ENCODE measurements around the gene XCR1.
"Not testable (repeated sequence)": the region's sequence is repeated elsewhere in the genome, so short reads cannot be mapped to it uniquely, and the experiment has no call there.

Gene XCR1, protein sequence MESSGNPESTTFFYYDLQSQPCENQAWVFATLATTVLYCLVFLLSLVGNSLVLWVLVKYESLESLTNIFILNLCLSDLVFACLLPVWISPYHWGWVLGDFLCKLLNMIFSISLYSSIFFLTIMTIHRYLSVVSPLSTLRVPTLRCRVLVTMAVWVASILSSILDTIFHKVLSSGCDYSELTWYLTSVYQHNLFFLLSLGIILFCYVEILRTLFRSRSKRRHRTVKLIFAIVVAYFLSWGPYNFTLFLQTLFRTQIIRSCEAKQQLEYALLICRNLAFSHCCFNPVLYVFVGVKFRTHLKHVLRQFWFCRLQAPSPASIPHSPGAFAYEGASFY

DNA sequence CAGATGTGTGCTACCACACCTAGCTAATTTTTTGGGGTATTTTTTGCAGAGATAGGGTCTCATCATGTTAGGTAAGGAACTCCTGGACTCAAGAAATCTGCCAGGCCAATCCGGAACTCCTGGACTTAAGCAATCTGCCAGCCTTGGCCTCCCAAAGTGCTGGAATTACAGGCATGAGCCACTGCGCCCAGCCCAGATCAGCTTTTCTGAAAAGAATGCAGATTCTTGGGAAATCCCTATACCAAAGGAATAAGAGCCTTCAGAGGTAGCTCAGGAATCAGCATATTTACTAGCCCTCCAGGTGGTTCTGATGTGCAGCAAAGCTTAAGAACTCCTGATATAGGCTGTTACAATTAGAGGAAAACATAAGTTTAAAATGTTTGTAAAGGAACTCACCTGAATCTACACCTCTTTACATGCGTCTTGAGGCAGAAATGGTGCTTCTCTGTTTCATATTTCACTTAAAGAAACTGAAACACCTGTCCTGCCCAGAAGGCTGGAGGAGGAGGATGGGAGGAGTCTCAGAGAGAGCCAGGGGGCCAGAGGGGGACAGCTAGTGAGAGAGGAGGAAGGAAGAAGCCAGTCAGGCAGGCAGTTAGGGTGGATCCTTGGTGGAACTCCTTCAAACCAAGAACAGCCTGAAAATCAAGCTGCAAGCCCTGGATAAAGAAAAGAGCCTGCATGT, at the start of gene XCR1:
TSS of gene XCR1 (minus strand) at position 463 of the 685 bp plus-strand sequence. CDS start 5,536 bp downstream, outside the sequence.
- no peak for DNase-seq

DNA sequence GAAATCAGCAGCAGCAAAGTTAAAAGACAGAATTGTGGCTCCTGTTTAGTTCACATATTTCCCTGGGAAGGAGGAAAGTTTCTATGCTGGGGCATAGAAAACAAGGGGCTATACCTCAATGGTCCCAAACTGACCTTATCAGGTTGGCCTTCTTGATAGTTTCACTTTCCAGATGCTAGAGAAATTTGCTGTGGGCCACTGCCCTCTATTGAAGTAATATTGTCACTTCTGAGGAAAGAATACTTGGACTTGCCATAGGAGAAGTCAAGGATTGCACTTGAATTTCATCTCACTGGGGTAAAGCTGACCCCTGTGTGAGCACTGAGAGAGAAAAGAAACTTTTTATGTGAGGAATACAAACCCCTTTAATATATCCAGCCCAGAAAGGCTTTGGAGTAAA, 49.3 kb upstream of the XCR1 start:
- no peak for DNase-seq

DNA sequence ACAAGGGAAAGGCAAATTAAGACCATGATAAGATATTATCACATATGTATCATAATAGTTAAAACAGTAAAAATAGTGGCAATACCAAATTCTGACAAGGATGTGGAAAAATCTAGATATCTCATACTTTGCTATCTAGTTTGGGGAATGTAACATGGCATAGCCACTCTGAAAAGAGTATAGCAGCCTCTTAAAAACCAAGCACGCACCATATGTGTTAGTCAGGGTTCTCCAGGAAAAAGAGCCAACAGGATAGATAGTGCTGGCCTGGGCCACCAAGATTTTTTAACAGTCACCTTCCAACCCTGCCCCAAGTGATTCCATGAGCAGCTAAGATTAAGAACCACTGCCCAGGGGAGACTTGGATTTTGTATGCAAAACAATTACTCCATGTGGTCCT, 48.5 kb upstream of the XCR1 start:
- DNase-seq: no peak

DNA sequence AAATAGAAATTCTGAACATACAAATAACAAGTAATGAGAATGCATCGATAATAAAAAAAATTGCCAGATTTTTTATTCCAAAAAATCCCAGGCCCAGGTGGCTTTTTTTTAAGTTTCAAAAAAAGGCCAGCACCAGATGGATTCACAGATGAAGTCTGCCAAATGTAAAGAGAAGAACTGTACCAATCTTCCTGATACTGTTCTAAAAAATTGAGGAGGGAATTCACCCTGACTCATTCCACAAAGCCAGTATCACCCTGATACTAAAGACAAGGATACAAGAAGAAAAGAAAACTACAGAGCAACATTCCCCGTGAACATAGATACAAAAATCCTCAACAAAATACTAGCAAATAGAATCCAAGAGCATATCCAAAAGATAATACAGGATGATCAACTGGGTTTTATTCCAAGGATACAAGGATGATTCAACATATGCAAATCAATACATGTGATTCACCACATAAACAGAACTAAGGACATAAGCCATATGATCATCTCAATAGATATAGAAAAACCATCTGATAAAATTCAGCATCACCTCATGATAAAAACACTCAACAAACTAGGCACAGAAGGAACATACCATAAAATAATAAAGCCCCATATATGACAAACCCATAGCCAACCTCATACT, 44.1 kb upstream of the XCR1 start:
- DNase-seq: no peak

DNA sequence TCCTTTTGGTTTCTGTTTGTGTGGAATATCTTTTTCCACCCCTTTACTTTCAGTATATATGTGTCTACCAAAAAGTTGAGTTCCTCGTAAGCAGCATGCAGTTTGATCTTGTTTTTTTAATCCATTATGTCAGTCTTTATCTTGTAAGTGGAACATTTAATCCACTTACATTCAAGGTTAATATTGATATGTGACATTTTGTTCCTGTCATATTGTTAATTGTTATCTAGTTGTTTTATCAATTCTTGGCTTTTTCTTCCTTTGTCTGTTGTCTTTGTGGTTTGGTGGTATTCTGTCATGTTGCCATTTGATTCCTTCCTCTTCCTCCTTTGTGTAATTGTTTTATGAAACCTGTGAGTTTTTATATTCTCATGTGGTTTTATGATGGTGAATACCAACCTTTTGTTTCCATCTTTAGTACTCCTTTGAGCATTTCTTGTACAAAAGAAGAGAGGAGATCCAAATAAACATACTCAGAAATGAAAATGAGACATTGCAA, 43.4 kb upstream of the XCR1 start:
- DNase-seq: no peak

DNA sequence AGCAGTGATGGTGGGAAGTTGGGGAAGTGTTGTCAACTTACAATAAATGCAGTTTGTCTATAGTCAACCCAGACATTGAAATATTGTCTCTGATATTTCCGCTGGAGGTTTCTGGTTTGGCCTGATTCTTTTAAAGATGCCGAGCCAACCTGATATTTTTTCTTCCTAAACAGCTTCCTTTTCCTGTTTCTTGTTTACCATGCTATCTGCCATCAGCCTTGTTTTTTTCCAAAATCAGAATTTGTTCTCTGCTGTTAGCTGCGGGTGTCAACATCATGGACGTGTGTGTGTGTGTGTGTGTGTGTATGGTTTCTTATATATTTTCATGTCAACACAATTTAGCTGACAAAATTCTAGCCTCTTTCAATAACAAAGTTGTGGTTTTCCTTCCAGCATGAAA, 41.2 kb upstream of the XCR1 start:
- no peak for DNase-seq

DNA sequence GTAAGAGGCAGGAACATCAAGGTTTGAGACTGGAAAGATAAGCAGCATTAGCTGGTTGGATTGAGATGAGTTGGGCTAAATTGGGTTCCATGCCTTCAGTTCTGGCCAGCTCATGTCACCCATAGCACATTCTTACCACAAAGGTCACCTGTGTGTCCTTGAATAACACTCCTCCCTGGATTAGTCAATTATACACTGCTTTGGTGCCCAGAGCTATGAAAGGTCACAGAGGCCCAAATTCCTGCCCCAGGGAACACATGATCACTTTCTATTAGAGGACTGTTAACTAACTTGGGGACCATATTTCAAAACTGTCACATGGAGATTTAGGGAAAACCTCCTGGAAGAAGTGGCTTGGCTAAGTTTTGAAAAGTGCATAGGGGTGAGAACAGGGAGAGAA, 40.1 kb upstream of the XCR1 start:
- DNase-seq: no peak

DNA sequence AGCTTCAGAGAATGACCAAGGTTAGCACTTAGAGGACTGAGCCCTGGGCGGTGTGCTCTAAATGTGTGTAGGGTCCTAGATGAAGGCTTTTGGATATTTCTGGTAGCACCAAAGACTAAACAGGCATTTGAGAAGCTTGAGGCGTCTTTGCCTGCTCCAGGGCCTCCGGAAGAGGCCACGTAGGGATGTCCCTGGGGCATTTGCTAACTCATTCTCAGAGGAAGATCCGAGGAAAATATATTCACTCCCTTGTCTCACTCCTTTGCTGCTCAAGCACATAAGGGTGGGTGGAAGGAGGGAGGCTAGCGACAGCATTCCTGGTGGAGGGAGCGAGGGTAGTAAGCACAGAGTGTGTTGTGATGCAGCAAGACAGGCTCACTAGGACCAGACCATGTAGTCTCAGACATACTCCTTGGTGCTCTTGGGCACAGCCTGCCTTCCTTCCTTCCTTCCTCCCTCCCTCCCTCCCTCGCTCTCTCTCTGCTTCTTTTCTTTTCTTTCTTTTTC, 38.5 kb upstream of the XCR1 start:
- no peak for DNase-seq

DNA sequence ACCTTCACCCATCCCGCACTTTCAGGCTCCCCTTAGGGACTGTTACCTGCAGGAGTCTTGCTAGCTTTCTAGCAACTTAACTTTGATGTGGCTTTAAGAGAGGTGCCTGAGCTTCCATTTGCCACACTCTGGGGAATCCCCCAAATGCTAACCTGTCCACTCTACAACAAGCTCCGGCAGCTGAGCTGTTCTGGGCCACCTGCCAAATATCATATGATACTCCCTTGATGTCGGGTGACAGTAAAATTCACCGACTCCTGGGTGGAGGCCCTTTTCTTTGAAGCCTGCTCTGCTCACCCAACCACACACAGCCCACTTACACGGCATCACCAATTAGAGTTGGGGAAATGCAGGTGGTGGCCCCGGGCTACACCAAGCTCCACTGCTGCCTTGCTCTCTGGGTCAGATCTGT, 38.0 kb upstream of the XCR1 start:
- DNase-seq: no peak

DNA sequence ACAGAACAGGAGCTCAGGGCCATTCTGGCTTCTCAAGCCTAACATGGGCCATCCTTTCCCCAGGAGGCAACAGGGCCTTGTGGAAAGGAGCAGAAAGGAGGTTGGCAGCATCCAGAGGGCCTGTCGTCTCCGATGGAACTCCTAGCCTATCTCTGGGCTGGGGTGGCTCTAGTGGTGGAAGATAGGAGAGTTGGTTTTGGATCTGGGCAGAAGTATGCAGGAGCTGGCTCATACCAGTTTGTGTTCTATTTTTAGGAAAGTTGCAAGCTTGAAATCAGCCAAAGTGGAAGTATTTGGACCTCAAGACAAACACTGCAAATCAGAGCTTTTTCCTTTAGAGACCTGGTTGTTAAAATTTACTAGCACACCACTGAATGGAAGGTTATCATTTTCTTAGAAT, 35.4 kb upstream of the XCR1 start:
- no peak for DNase-seq

DNA sequence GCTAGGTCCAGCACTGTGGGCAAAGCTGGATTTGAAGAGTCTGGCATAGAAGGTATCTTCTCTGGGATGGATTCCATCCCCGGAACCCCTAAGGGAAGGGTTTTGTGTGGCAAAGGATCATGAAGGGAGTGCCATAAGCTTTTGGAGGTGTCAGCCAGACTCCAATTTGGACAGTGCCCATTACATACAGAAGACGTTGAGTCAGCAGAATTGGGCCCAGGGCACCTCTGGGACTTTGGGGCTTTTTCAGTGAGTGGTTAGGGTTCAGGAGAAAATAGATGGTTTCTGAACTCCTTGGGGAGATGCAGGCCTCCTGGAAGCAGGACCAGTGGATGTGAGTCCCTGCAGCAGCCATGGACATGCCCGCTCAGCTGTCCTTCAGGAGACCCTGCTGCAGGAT, 34.6 kb upstream of the XCR1 start:
- no peak for DNase-seq

DNA sequence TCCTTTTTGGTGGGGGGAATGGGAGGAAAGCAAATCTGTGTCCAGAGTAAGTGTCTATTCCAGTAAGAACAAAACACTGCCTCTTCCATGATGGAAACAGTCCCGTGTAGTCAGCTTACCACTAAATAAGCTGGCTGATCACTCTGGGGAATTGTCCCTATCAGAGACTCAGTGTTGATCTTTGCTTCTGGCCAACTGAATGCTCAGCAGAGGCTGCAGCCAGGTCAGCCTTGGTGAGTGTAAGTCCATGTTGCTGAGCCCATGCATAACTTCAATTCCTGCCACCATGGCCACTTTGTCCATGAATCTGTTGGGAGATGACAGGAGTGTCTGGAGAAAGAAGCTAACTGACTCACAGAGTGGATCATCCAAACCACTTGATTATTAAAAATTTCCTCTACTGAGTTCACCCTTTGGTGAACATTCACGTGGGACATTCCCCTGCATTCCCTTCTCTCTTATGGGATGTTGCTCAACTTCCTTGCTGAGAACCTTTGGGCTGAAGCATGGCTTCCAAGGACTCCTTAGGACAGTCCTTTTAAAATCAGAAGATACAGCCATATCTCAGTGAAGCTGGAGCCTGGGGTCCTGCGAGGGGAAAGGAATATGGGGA, 33.9 kb upstream of the XCR1 start:
- no peak for DNase-seq

DNA sequence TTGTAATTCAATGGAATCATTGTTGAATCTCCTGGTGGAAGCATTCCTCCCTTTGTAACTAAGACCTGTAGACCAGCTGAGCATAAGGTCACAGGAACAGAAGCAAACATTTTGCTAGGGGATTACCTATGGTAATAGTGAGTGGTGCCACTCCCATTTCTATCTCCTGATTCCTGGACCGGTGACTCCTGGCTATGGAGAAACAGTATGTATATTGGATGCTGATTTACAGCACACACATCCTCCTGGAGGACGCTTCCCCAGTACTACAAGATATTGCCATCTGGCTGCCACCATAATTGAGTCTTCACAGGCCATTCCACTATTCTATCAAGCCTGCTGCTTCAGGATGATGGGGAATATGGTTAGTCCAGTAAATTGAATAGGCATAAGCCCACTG, 33.3 kb upstream of the XCR1 start:
- DNase-seq: no peak

DNA sequence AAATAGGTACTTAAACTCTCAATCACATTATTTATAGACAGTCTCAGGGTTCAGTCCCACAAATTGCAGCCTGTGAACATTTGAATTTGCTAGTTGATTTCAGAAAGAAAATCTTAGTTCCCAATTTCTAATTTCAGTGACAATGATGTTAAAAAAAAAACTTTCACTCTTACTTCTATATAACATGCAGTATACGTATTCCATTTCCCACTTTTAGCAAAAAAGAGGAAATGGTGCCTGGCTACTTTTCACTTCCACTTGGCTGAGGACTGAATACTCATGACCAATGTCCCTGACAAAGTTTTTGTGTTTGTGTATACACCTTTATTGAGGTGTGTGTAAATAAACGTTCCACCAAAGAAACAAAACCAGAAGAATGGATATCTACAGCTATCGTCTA, 32.1 kb upstream of the XCR1 start:
- no peak for DNase-seq

DNA sequence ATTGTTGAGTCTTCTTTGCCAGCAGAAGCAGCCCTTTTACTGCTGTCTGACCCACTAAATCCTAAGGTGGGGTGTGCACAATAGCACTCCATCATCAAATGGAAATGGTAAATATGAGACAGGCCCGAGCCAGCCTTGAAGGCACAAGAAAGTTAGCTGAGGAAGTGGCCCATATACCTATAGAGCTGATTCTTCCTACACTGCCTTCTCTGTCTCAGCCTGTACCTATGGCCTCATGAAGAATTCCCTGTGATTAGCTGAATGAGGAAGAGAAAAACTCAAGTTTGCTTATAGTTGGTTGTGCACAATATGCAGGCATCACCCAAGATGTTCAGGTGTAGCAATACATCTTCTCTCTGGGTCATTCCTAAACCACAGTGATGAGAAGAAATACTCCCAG, 31.7 kb upstream of the XCR1 start:
- DNase-seq: no peak

DNA sequence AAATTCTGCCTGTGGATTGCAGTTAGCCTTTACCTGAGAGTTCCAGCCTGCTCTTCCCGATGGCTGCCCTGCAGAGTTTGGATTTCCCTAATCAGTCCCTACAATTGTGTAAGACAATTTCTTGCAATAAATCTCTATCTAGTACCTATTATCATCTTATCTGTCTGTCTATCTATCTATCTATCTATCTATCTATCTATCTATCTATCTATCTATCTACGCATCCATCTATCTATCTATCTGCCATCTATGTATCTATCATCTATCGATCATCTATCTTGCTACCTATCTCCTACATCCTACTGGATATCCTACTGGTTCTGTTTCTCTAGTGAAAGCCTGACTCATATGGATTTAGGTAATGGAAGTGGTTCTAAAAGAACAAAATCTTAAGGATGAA, 30.4 kb upstream of the XCR1 start:
- no peak for DNase-seq

DNA sequence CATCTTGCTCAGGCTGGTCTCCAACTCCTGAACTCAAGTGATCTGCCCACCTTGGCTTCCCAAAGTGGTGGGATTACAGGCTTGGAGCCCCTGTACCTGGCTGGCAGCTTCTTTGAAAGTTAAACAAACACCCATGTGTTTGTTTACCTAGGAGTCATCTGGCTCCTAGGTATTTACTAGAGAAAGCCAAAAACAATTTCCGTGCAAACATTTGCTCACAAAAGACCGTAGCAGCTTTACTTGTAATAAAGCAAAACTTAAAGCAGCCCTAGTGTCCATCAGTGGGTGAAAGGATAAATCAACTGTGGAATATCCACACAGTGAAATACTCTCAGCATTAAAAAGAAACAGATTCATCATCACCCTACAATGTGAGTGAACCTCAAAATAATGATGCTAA, 29.4 kb upstream of the XCR1 start:
- DNase-seq: no peak

DNA sequence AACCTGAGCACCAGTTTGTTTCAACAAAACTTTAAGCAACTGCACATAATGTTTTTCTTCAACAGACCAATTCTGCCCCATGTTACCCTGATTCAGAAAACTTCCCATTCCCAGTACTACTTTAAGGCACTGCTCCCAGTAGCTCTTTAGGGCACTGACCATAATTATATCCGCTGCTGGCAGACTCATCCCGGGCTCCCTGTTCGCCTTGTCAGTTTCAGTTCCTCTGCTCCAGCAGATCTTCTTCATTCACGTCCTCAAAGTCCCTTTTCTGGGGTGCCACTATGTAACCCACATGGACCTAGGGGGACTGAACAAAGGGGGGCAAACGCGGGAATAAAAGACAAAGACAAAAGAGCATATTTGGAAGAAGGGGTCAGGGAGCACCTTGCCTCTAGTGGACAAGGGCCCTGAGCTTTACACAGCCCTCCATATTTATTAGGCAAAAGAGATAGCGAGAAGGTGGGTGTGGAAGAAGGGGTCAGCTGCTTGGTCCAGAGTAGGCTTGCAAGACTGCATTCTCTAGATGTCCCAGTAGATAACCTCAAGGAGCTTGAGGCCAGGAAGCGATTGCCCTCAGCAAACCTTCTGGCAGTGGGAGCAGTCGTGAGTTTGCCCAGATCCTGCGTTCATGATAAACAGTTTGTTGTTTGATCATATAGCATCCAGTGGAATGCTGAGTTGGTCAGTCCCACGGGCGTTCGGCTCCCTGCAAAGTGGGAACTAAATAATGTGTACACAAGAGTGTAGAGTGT, 26.7 kb upstream of the XCR1 start:
- not testable (repeated sequence) for DNase-seq

DNA sequence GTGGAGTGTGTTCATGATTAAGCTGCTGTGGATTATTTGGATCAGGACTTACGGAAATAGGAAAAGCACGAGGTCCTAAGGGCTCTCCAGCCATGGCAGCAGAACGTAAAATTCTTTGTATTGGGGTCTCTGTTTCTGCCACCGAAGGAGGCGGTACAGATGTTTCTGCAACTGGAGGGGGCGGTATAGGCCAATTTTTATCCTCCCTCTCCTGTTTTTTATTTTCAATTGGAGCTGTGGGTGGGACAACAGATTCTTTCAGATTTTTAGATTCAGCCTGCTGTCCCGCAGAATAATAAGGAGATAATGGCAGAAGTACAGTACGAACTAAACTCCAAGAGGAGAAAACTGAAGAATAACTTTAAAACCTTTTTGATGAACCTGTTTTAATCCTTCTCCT, 26.0 kb upstream of the XCR1 start:
- not testable (repeated sequence) for DNase-seq

DNA sequence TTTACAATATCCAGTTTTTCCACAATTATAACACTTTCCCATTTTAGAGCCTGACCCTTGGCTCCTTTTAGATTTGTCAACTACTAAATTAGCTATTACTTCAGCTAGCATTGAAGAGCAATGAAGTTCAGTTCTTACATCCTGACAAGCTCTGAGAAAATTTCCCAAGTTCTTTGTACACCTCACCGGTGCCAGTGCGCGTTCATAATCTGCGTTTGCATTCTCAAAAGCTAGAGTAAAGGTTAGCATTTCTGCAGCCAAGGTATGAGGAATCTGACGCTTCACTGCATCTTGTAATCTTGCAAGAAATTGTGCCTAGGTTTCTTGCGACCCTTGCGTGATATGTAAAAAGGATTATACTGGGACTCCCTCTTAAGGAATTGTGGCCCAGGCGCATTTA, 25.2 kb upstream of the XCR1 start:
- DNase-seq: no peak

DNA sequence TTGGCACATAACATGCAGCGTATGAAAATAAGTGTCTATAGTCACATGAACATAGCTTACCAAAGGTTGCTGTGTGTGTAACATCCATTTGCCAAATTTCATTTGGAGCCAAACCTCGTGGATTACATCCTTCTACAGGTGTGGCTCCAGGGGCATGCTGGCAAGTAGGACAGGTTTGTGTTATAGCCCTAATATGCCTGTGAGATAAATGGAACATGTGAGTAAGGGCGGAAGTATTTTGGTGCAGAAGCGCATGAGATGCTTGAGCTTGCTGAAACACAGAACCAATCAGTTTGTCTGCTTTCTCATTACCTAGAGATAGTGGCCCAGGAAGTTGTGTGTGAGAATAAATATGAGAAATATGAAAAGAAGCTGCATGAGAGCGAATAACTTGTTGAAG, 21.8 kb upstream of the XCR1 start:
- no peak for DNase-seq

DNA sequence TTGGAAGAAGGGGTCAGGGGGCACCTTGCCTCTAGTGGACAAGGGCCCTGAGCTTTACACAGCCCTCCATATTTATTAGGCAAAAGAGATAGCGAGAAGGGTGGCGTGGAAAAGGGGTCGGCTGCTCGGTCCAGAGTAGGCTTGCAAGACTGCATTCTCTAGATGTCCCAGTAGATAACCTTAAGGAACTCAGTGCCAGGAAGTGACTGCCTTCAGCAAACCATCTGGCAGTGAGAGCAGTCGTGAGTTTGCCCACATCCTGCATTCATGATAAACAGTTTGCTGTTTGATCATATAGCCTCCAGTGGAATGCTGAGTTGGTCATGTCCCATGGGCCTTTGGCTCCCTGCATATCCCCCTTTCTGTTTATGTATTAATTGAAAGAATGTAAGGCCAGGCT, 18.9 kb upstream of the XCR1 start:
- not testable (repeated sequence) for DNase-seq

DNA sequence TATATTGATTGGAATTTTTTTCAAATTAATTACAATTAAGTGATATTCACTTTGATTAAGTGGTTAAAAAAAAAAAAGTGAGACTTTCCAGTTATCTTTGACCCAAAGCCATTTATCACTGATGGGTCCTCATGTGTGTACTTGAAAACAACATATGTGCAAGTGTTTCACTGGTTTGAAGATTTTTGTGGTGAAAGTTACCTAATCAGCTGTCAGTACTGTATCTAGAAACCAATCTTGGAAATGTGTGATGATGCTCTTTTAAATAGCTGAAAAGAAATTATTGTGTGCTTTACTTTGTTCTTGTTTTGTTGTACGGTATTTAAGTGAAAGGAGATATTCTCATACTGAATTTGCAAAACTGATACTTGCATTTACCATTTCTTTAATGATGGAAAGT, 11.6 kb upstream of the XCR1 start:
- no peak for DNase-seq

Data from NCI-H1048 (cell line).